Stimulated activated CD4-positive, alpha-beta T cell treated with anti-CD3 and anti-CD28 coated beads, Interleukin-1b, Interleukin-23, amount 100 ng/mL, for 4 hours (primary cell): ENCODE measurements around the gene IL1RAP.

ENCODE experiments used
- DNase-seq, 2 donors: peaks; one replicate each; pipeline ENCODE4 v3.0.0-alpha.2; 2020; ENCODE audit warnings: low read depth in 2 of 2

IL1RAP gene

DNA sequence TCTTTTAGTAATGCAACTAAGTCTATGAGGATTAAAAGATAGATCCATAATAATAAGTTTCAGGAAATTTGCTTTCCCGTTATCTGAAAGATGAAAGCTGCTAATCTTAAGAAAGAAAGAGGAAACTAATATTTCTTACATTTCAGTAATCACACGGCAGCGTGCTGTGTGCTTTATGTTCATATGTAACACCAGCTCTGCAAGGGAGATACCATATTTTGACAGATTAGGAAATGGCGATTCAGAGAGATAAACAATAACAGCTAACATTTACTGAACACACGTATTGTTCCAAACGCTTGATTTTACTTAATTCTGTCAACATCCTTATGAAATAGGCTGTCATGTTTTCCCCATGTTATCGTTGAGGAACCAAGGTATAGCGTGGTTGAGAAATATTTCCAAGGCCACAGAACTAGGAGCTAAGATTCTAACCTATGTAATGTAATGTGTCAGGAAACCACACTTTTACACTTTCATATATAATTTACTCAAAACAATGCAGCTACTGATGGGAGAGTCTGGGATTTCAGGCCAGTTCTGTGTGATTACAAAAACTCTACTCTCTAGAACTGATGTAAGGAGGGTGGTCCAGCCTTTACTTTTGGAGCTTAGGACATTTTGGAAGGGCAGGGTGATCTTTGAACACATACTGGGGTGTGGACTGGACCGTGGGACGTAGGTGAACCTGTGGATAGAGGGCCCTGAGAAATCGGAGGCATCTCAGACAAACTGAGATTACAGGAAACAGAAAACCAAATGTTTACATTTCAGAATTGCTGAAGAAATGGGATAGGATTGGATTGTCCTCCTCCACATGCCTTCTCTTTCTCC is 100.6 kb downstream of the IL1RAP start:
- DNase-seq = no peak

DNA sequence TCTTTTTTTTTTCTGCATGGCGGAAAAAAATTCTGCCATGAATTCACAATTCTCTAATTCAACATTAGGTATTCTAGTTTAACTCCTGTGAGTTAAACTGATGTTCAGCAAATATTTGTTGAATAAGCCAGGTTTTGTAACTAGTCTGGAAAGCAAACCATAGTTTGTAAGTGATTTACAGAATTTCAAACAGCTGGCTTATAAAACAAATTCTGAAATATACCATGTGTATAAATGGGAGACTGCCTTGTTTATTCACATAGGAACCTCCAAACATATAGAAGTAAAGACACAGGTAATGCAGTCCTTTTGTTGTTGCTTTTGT is 101.1 kb downstream of the IL1RAP start:
- DNase-seq = no peak

DNA sequence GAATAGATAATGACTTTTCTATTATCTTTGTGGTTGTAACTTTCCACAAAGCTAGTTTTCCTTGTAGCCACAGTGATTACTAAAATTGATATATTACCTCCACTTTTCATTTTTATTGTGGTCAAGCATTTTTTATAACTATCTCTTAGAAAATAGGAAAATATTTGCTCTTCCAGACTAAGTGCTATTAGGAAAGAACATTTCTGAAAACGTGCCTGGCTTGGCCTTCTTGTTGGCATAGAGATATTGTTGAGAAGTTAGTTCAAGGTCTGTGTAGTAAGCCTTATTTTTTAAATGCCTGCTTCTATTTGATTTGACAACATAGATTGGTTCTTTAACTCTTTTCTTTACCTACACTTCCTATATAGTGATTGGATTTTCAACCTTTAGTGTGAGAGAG is 101.7 kb downstream of the IL1RAP start:
- DNase-seq = no peak

DNA sequence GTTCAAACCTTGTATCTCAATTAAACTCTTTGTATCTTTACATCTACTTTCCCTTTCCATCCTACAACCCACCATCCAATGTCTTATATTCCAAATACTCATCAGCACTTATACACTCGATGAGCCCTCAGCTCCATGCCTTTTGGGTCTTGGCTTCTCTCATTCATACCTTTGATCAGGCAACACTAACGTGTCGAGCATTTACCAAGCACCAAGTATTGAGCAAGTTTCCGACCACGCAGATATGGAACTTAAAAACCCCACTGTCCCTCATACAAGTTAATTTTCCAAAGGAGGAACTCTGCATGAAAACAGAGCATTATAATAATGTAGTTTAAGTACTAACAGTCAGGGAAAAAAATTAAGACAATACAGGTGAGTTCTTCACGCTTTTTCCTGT is 102.8 kb downstream of the IL1RAP start:
- no peak for DNase-seq

DNA sequence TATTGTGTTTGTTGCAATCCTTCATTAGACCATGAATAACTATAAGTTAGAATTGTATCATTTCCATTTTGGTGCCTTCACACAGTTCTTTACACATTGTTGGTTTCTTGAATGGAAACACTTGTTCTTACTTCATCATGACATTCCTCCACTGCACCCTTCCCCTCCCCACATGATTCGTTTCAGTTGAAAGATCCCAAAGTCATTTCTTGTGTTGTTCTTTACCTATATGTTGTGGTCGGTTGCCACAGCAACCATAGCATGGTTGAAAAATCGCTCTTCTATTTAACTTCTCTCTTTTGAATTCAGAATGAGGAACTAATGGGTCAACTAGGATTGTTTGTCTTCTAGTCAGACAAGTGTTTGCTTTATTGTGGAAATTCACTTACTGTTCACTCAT is 103.3 kb downstream of the IL1RAP start:
- no peak for DNase-seq

DNA sequence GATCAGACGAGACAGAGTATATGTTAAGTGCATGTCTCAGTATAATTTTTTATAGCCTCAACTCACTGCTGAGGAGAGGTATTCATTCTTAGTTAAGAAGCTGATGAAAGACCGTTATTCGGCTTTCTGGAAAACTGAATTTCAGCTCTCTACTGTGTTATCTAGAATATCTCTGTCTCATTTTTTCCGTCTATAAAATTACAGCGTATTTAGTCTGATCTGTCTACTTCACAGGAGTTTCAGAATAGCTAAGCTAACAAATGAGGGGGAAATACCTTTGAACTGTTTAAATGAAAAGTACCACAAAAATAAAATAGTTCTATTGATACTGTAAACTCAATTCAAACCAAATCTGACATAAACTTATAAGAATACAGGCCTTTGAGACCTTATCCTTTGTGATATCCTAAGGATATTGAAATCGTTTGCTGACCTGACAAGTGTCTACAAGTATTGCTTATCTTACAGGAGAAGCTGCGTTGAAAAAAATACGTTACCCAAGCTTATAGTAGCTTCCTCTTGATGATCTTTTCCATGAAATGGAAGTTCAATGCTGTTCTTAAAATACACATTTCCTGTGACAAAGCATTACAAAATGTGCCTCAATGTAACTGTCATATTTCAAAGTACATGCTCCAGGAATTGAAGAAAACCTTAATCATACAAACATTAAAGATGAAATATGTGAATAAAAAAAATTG is 104.6 kb downstream of the IL1RAP start:
- DNase-seq = no peak

DNA sequence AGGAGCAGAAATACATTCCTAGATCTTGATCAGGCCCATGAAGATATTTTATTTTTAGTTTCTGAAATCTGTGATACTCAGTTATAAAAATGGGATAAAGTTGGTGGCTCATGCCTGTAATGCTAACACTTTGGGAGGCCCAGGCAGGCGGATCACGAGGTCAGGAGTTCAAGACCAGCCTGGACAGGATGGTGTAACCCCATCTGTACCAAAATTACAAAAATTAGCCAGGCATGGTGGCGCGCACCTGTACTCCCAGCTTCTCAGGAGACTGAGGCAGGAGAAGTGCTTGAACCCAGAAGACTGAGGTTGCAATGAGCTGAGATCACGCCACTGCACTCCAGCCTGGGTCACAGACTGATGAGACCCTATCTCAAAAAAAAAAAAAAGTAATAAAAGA is 105.5 kb downstream of the IL1RAP start:
- no peak for DNase-seq

DNA sequence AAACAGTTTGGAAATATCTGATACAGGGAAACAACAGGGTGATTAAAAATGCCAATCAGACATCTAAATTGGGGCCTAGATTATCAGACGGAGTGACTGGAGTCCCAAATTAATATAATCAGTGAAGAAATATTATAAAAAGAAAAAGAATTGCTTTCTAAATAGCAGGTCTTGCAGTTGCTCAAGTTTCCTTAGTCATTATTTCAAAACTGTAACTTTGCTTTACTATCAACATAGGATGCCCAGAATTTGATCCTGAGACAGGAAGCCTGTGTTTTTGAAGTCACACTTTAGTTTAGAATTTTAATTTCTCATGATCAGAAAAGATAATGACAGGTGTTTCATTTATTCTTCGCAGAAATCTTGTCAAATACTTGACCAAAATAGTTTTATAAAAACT is 105.9 kb downstream of the IL1RAP start:
- DNase-seq = no peak

DNA sequence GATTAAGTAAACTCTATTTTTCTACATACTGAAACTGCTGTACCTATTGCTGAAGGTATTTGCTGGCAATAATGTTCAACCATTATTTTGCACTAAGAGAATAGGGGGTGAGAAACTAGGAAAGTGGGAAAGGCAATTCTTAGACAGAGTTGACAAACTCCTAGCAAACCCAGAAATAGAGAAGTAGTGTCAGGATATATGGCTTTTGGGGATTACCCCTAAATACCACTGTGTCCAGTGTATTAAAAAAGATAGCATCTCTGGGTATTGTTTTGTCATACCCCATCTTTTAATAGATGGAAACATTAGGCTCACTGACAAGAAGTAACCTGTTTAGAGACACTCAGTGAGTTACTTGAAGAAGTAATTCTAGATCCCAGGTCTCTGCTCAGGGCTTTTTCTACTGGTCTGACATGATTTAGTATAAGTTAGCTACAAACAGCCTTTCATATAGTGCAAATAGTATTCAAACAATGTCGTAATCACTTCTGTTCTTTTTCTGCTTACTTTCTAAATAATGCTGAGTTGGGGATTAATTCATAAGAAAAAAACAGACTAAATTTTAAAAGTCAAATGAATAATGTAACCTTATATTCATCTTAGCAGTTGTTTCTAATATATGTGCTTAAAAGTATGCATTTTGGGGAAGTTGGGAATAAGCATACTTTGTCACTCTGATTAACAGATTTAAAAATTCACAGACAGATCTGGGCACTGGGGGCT is 107.2 kb downstream of the IL1RAP start:
- DNase-seq = no peak

DNA sequence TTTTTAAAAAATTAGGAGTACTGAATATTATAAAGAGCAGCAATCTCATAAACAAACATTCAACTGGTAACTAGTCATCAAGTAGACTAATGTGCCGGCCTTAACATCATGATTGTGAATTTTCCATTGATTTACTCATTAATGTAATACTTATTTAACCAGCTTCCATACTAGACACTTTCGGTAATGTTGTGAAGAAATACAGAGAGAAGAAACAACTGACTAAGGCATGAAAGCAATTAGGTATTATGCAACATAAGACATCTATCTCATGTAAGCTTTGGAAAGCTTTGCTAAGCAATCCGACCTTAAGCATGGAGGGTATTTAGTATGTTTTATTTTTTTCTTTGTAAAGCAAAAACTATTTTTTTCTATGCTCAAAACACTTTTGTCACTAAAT is 108.0 kb downstream of the IL1RAP start:
- no peak for DNase-seq

DNA sequence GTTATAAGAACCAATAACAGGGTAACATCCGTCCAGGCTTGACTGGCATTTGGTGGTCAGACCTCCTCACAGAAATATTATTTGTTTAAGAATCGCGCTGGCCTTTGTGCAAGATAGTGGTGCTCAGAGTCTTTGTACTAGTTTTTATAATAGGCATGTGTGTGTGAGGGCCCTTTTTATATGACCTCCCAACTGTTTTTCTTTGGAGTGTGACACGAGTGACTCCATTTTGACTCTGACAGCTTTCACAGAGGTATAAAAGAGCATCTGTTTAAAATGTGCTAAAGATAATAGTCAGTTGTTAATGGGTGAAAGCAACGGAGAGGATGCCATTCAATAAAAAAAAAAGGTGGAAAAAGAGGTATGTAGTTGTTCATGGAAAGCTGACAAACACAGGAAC is 110.4 kb downstream of the IL1RAP start:
- no peak for DNase-seq

DNA sequence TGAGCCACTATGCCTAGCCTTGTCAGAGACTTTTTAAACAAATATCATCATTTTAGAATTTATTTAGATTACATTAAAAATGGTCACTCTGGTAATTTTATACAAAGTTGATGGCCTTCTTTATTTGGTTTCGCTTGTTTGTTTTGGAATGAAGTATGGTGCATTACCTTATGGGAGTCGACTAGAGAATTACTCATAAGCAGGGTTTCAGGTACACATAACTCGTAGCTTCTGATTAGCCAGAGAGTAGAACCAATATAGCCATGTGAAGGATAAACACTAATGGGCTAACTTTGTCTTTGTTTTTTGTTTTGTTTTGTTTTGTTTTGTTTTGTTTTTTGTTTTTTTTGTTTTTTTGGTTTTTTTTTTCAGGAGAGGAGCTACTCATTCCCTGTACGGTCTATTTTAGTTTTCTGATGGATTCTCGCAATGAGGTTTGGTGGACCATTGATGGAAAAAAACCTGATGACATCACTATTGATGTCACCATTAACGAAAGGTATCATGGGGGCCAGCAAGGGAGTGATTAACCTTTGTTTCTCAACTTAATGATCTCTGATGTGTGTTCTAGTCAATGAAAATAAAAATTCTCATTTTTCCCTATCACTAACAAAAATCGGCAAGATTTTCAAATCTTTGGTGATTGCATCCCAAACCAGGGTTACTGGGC is 113.2 kb downstream of the IL1RAP start:
- no peak for DNase-seq

DNA sequence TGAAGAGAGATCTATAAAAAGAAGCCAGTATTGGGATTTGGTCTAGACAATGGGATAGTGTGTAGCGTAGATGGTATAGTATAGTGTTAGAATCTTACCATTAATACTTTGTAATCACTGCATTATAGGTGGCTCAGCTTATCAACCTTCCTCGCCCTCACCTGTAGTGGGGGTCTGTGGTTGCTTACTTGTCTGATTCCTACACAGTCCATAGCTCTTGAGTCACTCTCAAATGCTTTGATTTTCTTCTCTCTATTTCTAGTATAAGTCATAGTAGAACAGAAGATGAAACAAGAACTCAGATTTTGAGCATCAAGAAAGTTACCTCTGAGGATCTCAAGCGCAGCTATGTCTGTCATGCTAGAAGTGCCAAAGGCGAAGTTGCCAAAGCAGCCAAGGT is 115.2 kb downstream of the IL1RAP start:
- no peak for DNase-seq

DNA sequence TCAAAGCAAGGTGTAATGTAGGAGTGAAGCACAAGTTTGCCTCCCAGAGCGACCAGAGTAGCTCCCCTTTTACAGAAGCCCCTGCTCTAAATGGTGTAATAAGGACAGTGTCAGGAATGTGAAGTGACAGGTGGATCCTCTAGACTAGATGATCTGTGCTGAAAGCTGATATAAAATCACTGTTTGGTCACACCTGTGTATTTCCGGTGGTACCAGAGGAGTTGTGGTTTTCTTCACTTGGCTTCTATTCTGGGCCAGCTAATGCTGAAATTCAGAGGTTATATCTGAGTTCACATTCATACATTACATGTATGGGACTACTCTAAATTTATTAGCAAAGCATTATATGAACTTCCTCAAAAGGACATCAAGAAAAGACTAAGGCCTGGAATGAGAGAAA is 117.4 kb downstream of the IL1RAP start:
- DNase-seq = no peak

DNA sequence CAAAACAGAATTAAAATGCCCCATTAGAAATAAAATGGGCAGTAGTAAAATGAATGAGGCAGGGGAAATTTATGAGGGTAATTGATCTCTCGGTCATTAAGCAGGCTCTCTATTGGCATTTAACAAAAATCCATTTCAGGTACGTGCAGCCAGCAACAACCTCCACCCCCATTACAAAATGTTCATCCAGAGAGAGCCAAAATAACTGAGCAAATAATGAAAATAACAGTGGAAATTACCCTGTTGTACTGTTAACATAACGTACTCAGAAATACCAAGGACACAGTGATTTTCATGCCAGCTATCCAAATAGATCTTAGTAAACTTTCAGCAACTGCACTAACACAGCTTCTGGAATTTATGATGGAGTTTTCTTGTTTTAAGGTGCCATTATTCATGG is 127.7 kb downstream of the IL1RAP start:
- DNase-seq = no peak

DNA sequence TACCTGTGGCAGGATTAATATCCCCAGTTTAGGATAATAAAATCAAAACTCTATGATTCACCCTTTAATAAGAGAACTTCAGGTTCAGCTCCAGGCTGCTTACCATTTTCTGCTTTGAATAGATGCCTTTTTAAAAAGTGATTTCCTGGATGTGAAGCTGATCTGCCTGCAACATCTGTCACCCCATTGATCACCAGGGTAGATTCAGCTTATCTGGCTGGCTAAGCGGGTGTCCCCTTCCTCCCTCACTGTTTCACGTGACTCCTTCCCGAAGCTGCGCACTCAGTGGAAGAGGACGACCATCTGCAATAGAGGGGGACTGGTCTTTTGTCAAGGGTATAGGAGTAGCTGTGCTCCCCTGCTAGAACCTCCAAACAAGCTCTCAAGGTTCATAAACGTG is 128.1 kb downstream of the IL1RAP start:
- DNase-seq = no peak

DNA sequence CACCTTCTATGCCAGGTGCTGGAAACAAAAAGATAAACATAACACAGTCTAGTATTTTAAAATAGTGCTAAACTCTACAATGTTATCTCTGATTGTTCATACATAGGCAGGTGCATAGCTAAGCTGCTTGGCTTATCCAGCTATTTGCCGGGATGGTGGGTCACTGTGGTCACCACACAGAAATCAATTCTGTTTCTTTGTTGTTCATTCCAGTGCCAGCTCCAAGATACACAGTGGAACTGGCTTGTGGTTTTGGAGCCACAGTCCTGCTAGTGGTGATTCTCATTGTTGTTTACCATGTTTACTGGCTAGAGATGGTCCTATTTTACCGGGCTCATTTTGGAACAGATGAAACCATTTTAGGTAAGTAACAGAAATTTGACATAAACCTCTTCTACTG is 130.2 kb downstream of the IL1RAP start:
- DNase-seq = no peak

DNA sequence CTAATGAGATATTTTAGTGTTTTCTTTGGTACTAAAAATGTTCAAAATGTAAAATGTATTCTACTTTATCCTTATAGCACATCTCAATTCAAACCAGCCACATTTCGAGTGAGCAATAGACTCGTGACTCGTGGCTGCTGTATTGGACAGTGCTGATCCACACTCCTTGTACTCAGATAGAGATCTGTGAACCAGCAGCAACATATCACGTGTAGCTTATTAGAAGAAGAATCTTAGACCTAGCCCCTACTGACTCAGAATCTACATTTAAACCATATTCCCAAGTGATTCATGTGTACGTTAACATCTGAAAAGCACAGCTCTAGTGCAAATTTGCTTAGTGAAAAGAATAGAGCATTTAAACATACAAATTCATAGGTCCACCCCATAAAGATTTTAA is 130.9 kb downstream of the IL1RAP start:
- DNase-seq = no peak

DNA sequence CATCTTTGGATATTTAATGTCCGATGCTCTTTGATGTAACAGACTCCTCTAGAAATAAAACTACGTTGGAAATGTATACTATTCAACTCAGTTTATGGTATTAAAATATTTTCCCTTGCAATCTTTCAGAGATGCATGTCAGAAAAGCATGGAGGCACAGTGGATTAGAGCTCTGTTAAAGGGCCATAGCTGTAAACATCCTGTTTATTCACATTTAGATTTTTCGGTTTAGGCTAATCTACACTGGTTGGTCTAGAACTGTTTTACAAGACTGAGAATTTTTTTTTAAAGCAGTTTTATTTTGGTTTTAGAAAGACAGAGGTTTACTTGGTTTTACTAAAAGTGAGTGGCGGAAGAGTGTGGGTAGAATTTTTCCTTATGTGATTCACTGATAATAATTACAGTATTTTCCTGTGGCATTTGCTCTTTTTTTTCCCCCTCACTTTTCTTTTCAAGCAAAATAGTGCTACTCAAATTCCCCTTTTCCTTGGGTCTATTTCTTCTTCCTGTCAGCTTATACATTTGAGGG is 132.1 kb downstream of the IL1RAP start:
- DNase-seq = no peak

DNA sequence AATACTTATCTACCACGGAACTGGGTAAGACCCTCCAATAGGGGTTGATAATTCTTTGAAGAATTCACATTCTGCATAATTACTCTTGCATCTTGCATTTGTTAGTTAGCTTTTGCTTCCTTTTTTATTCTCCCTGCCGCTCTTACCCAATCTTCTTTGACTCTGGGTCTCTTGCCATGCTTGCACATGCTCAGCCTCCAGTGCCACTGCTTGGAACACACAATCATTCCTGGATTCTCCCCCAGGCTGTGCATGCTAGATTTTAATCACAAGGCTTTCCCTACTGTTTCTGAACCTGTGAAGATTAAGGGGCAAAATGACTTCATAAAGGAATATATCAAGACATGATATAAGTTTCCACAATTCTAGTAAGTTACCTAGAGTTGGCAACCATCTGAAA is 133.1 kb downstream of the IL1RAP start:
- no peak for DNase-seq

DNA sequence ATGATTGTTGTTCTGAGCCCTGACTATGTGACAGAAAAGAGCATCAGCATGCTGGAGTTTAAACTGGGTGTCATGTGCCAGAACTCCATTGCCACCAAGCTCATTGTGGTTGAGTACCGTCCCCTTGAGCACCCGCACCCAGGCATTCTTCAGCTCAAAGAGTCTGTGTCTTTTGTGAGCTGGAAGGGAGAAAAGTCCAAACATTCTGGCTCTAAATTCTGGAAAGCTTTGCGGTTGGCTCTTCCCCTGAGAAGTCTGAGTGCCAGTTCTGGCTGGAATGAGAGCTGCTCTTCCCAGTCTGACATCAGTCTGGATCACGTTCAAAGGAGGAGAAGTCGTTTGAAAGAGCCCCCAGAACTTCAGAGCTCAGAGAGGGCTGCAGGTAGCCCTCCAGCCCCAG is 142.0 kb downstream of the IL1RAP start:
- DNase-seq = no peak

DNA sequence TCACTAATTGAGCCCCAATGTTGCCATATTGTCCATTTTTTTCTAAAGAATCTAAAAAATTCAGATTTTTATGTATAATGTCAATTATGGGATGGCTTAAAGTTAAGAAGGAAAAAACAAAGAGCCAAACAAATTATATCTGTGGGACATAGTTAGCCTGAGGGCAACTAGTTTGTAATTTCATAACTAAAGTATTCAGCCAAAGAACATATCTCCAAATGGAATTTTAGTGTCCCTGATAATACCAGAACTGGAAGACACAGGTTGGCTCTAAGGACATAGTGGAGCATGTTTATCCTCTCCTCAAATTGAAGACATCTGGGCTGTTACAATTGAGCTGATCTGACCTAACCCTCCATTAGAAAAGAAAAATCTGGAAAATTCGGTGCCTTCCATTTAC is 144.2 kb downstream of the IL1RAP start:
- no peak for DNase-seq
